Psoas muscle (tissue), 8 donors: Measurements from ENCODE around the gene TES. TPM values are rescaled to one million over a fixed set of nuclear protein-coding genes. Genes with fewer than 3 reads are reported as not detected.

Experiments
- ATAC-seq, 4 donors: fragments of 200-7000 bp; cut with Tn5 transposase; one replicate each; pipeline ENCODE4 v1.9.1; 2020; ENCODE audit warnings: moderate library complexity in 3 of 4, mild to moderate bottlenecking in 2 of 4
- DNase-seq, 2 donors: peaks; one replicate each; pipeline ENCODE4 v3.0.0-alpha.2; 2020
- H3K27ac ChIP-seq: fragments of 200-600 bp; one replicate; pipeline ENCODE4 v1.8.0; 2022
- H3K27me3 ChIP-seq, 3 donors: fragments of 200-600 bp in 1 of 3; one replicate each; pipeline versions ENCODE4 v1.6.1 to v1.8.0; 2013 to 2022; ENCODE audit warnings: low read length in 2 of 3, mild to moderate bottlenecking in 2 of 3, moderate library complexity in 1 of 3; ENCODE audit not compliant: insufficient read depth in 3 of 3
- H3K36me3 ChIP-seq, 2 donors: fragments of 200-600 bp in 1 of 2; one replicate each; pipeline versions ENCODE4 v1.6.1 to v1.8.0; 2013 to 2022; ENCODE audit warnings: low read depth in 1 of 2, mild to moderate bottlenecking in 1 of 2, moderate library complexity in 1 of 2; ENCODE audit not compliant: insufficient read depth in 1 of 2
- H3K4me1 ChIP-seq: fragments of 200-600 bp; one replicate; pipeline ENCODE4 v1.8.0; 2022
- H3K4me3 ChIP-seq: fragments of 200-600 bp; one replicate; pipeline ENCODE4 v1.8.0; 2022; ENCODE audit warnings: mild to moderate bottlenecking
- H3K9me3 ChIP-seq: fragments of 200-600 bp; one replicate; pipeline ENCODE4 v1.8.0; 2022
- WGBS, 3 donors: extraction: QIAGEN DNeasy Blood & Tissue Kit; methylation state at CpG; one replicate each; pipeline versions ENCODE4 v1.1.6 to v1.1.7; 2013; 5-methylcytosine and 5-hydroxymethylcytosine counted together
- intact Hi-C, 2 donors: fragments of 100-400 bp; cut with DNase I; formaldehyde crosslinking; loops; one replicate each; pipeline versions ENCODE4 v1.11.0 to v1.14.2; 2022
- polyA plus RNA-seq, 3 donors: library from polyadenylated mRNA; stranded (reverse); fragments of 200-250 nt; gene quantifications; one replicate each; pipeline ENCODE4 v1.2.3, GENCODE V29; 2013
- total RNA-seq, 4 donors: library from RNA; stranded (reverse); fragmentation: NEBNext Ultra II Directional in 2 of 4; extraction: Animal tissue kit (Norgen Biotek cat#: 25700) in 2 of 4; gene quantifications; one replicate each; pipeline versions ENCODE4 v1.2.1 to v1.2.4, GENCODE V29; 2021 to 2023
- TF ChIP-seq, protein P1 (sequence below): fragments of 200-600 bp; IDR thresholded peaks from one replicate; pipeline ENCODE4 v1.8.0; 2022; ENCODE audit warnings: antibody characterized with exemption
- donor health status: healthy with polysubstance abuse.
- donor health status: DM: no; HTN: no; CAD: no; lungs with moderate emphysema.
- donor health status: Bipolar disorder and iron deficiency.
- donor health status: healthy.
- donor health status: DM: yes; HTN: yes; CAD: no.
- donor health status: DM: no; HTN: no; CAD: no.
- donor health status: DM: no; HTN: no; CAD: no.
- donor health status: DM: yes; HTN: yes; CAD: no.

Gene TES
- total and polyA plus RNA-seq, 7 donors, result 2.9 to 8.1 (median 5.8) TPM

DNA sequence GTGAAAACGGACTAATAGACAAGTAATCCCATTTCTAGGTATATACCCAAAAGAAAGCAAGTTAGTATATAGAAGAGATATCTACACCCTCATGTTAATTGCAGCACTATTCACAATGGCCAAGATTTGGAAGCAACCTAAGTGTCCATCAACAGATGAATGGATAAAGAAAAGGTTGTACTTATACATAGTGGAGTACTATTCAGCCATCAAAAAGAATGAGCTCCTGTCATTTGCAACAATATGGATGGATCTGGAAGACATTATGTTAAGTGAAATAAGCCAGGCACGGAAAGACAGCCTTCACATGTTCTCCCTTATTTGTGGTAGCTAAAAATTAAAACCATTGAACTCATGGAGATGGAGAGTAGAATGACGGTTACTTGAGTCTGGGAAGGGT lies 88.2 kb downstream of the TES start:
- H3K27ac ChIP-seq, result no peak overlapping the region
- WGBS, 3 donors, result 89 to 96% (median 94%) methylated on average over 3 of the region's 3 CpGs
- H3K27me3 ChIP-seq, result no peaks in the 10 kb centered on the region
- no peaks in the 10 kb centered on the region for H3K36me3 ChIP-seq
- TF ChIP-seq, protein P1, sequence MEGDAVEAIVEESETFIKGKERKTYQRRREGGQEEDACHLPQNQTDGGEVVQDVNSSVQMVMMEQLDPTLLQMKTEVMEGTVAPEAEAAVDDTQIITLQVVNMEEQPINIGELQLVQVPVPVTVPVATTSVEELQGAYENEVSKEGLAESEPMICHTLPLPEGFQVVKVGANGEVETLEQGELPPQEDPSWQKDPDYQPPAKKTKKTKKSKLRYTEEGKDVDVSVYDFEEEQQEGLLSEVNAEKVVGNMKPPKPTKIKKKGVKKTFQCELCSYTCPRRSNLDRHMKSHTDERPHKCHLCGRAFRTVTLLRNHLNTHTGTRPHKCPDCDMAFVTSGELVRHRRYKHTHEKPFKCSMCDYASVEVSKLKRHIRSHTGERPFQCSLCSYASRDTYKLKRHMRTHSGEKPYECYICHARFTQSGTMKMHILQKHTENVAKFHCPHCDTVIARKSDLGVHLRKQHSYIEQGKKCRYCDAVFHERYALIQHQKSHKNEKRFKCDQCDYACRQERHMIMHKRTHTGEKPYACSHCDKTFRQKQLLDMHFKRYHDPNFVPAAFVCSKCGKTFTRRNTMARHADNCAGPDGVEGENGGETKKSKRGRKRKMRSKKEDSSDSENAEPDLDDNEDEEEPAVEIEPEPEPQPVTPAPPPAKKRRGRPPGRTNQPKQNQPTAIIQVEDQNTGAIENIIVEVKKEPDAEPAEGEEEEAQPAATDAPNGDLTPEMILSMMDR, result no peak
- intact Hi-C loops, result no loop called here
- DNase-seq (no peak), ATAC-seq (no peak)
- no peaks in the 10 kb centered on the region for H3K4me1 ChIP-seq
- no peaks in the 10 kb centered on the region for H3K9me3 ChIP-seq
- no peak overlapping the region for H3K4me3 ChIP-seq

DNA sequence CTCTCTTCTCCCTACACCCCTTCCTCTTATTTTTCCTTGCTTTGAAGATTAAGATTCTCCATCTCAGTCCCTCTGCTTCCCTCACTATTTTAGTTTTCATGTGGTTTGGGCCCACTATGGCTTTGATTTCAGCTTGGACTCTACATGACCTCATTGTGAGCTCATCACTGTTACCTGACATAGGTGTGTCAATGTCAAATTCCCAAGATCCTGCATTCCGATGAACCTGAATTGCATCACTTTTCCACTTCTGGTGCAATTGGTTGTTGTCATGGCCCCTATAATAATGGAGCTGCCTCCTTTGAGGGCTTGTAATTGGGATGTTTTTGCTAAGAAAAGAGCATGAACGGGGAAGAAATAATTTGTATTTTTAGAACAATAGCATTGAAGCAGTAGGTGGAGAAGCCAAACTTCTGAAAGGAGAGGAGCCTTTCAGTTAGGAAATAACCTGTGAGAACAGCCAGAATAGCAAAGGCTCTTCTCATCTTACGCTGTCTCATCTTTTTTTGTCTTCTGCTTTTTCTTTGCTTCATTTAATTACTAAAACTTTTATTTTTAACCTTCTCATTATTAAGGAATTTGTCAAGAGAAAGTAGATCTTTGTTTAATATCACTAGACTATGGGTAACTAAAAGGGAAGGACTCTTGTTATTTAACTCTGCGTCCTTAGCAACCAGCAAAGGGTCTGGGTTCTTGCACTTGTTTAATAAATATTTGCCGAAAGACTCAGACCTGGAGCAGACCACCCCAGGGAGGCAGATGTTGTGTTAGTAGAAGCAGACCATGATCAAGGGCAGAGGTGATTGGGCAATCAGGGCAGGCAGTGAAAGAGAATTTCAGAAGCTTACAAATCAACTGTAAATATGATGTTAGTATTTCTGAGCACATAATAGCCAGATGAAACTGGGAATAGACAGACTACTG lies 95.4 kb downstream of the TES start:
- Histone ChIP-seq H3K4me1 (no peaks in the 10 kb centered on the region), H3K36me3 (no peaks in the 10 kb centered on the region), H3K9me3 (no peaks in the 10 kb centered on the region), H3K27ac (no peak overlapping the region), H3K4me3 (no peak overlapping the region), H3K27me3 (no peaks in the 10 kb centered on the region)
- ATAC-seq (peak in 1 of 4 donors; percentile 75), DNase-seq (no peak)
- TF ChIP-seq, protein P1, result no peak
- 59 to 69% (median 61%) methylated on average over 5 of the region's 5 CpGs for WGBS, 3 donors
- intact Hi-C loops, result no loop called here

DNA sequence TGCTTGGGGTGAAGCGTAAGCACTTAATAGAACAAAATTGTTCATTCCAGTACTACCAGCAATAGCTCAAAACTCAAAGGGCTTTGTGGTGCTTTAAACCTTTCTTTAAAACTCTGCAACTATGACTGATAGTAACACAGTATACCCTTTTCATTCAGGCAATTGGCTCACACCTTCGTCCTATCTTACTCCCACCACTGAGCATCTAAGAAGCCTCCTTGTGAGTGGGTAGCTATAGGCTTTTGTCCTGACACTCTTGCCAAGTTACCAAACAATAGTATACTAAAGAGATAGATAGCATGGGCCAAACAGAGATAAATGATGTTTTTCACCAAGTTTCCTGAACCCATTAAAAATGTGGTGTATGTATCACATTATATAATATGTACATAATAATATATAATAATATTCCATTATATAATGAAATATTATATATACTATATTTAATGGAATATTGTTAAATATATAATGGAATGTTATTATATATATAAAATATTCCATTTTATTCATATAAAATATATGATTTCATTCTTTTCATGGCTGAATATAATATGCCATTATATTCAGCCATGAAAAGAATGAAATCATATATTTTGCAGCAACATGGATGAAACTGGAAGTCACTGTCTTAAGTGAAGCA lies 96.2 kb downstream of the TES start:
- H3K36me3 ChIP-seq, result no peaks in the 10 kb centered on the region
- ATAC-seq (no peak), DNase-seq (no peak)
- H3K4me3 ChIP-seq, result no peak overlapping the region
- no peaks in the 10 kb centered on the region for H3K4me1 ChIP-seq
- TF ChIP-seq, protein P1, result no peak
- 62 to 88% (median 88%) methylated on average over 2 of the region's 2 CpGs for WGBS, 3 donors
- H3K27me3 ChIP-seq, result no peaks in the 10 kb centered on the region
- no peaks in the 10 kb centered on the region for H3K9me3 ChIP-seq
- no peak overlapping the region for H3K27ac ChIP-seq
- intact Hi-C loops, result no loop called here

DNA sequence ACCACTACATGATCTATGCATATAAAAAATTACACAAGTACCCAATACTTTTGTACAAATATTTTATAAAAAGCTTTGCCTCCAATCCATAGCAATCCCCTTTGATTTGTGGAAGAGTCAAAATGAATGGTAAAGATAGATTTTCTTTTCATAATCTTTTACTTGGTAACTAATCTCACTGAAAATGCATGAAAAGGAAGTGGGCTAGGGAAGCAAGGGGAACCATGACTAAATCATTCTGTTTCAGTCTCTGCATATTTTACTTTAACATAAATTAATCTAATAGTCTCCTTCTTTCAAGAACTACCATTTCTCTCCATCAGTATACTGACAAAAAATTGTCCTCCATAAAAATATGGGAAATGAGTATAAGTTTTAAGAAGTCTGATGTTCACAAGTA lies 96.9 kb downstream of the TES start:
- TF ChIP-seq, protein P1, result no peak
- Histone ChIP-seq H3K36me3 (no peaks in the 10 kb centered on the region), H3K9me3 (no peaks in the 10 kb centered on the region), H3K27ac (no peak overlapping the region), H3K4me1 (no peaks in the 10 kb centered on the region), H3K4me3 (no peak overlapping the region), H3K27me3 (no peaks in the 10 kb centered on the region)
- ATAC-seq (no peak), DNase-seq (no peak)
- intact Hi-C loops, result no loop called here

Other genes starting within 250 kb of the TES start
- under 1 TPM; 0.71 to 0.93 (median 0.84) TPM for gene TFEC, start 179.8 kb upstream of the TES start, total RNA-seq
- under 1 TPM; 0.15 to 0.23 (median 0.17) TPM for gene TFEC, start 179.8 kb upstream of the TES start, polyA plus RNA-seq